Esophagus muscularis mucosa (tissue), 3 donors: ENCODE data around the gene PLPP1.

Experiments used
- CTCF ChIP-seq, 3 experiments: fragments of 200-600 bp in 2 of 3; fragments of 450-650 bp in 1 of 3; sonication (generic) in 2 of 3; IDR thresholded peaks; one replicate each; pipeline ENCODE4 v1.5.1; 2017 to 2019; ENCODE audit warnings: antibody characterized with exemption in 3 of 3, mild to moderate bottlenecking in 2 of 3, moderate library complexity in 1 of 3
- POLR2A ChIP-seq: fragments of 450-650 bp; IDR thresholded peaks from one replicate; pipeline ENCODE4 v1.6.1; 2017; ENCODE audit warnings: antibody characterized with exemption, moderate library complexity, mild to moderate bottlenecking, low read depth

- no peak for TF ChIP-seq POLR2A
- no peak for TF ChIP-seq CTCF (IDR thresholded peaks at IDR 0.05)
Measured at GRCh38 chr5:55469839-55470238, 64.9 kb downstream of the PLPP1 start.
